ENCODE data around the gene MTIF2.
"Not testable (repeated sequence)": the region's sequence is repeated elsewhere in the genome, so short reads cannot be mapped to it uniquely, and the experiment has no call there.

- not testable (repeated sequence) for TF ChIP-seq CTCF (IDR thresholded peaks at IDR 0.05; ENCODE audit: low read depth, low read length, poor library complexity, severe bottlenecking); EZH2phosphoT487 (IDR thresholded peaks at IDR 0.05; ENCODE audit: borderline replicate concordance, low read length)
These were observed 27.4 kb downstream of the MTIF2 start for GRCh38 chr2:55241582-55241981.
